22Rv1 (cell line): ENCODE data around the gene RHBDF2.

ENCODE experiments used
- CTCF ChIP-seq: fragments of 450-650 bp; IDR thresholded peaks from 2 replicates; pipeline ENCODE4 v1.5.1; 2017; ENCODE audit warnings: mild to moderate bottlenecking
- ZFX ChIP-seq: fragments of 450-650 bp; IDR thresholded peaks from 2 replicates; pipeline ENCODE4 v1.6.1; 2017; ENCODE audit warnings: antibody characterized with exemption, borderline replicate concordance

- no peak for TF ChIP-seq CTCF
- TF ChIP-seq ZFX, result no peak
Observed at GRCh38 chr17:76535788-76536510, 34.7 kb upstream of the RHBDF2 start.
